Activated T-cell treated with anti-CD3 and anti-CD28 coated beads, Interleukin-2, amount 50 U/mL, for 24 hours (primary cell): ENCODE measurements around the gene KRT4.

Experiments used
- DNase-seq: peaks from one replicate; pipeline ENCODE4 v3.0.0-alpha.2; 2020
- H3K27ac Mint-ChIP-seq: 2 replicates; pipeline ENCODE4 v1.8.0; 2020; ENCODE audit warnings: mild to moderate bottlenecking, mixed read lengths
- H3K27me3 Mint-ChIP-seq: 2 replicates; pipeline ENCODE4 v1.8.0; 2020; ENCODE audit warnings: mixed read lengths
- H3K36me3 Mint-ChIP-seq: 2 replicates; pipeline ENCODE4 v1.8.0; 2020; ENCODE audit warnings: low read depth, mixed read lengths
- H3K4me1 Mint-ChIP-seq: 2 replicates; pipeline ENCODE4 v1.8.0; 2020; ENCODE audit warnings: low read depth, mixed read lengths
- H3K4me3 Mint-ChIP-seq: 2 replicates; pipeline ENCODE4 v1.8.0; 2020; ENCODE audit warnings: mild to moderate bottlenecking, moderate library complexity, mixed read lengths
- H3K9me3 Mint-ChIP-seq: 2 replicates; pipeline ENCODE4 v1.8.0; 2020; ENCODE audit warnings: mixed read lengths

Gene KRT4

DNA sequence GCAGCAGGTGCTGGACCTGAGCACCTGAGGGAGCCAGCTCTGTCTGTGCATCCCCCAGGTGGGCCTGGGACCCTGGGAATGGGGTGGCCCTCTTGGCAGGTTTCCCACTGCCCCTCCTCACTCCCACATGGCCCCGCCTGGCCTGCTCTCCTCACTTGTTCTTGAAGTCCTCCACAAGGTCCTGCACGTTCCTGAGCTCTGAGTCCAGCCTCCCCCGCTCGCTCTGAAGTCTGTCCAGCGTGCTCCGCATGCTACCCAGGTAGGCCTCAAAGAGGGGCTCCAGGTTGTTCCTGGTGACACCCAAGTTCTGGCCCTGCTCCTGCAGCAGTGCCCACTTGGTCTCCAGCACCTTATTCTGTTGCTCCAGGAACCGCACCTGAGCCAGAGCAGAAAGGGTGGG lies 17.3 kb upstream of the KRT4 start:
- H3K36me3 Mint-ChIP-seq: no peaks in the 10 kb centered on the region
- H3K27ac Mint-ChIP-seq: no peak overlapping the region
- H3K9me3 Mint-ChIP-seq: no peaks in the 10 kb centered on the region
- H3K27me3 Mint-ChIP-seq: no peaks in the 10 kb centered on the region
- H3K4me3 Mint-ChIP-seq: no peak overlapping the region
- H3K4me1 Mint-ChIP-seq: peaks cover 29% of the 10 kb centered on the region
- no peak for DNase-seq

DNA sequence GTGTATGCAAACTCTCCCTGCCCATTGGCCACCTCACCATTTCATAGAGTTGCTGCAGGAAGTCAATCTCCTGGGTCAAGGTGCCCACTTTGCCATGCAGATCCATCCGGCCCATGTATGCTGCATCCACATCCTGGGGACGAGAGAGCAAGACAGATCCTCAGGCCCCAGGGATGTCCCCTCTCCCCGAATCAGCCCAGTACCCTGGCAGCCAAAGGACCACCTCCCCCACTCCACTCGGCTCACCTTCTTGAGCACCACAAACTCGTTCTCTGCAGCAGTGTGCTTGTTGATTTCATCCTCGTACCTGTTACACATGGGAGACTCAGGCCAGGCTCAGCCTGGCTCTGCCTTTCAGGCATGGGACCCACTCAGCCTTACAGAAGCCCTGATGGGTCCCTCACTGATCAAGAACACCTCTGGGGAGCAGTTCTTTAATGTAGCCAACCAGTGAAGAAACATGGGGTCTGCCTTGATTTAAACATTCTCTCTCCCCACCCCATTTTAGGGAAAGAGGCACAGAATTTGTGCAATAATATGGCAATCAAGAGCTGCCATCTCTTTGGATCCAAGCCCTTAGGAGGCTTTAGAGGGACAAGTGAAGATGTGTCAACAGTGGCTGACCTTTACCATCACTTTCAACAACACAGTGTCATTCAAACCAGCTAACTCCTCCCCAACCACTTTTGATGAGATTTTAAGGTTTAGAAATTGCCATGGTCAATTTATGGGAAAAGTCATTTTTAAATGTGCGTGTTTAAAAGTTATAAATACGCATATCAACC lies 16.3 kb upstream of the KRT4 start:
- no peak overlapping the region for H3K4me3 Mint-ChIP-seq
- no peaks in the 10 kb centered on the region for H3K9me3 Mint-ChIP-seq
- H3K27ac Mint-ChIP-seq: no peak overlapping the region
- no peaks in the 10 kb centered on the region for H3K36me3 Mint-ChIP-seq
- no peak for DNase-seq
- peaks cover 18% of the 10 kb centered on the region for H3K4me1 Mint-ChIP-seq
- no peaks in the 10 kb centered on the region for H3K27me3 Mint-ChIP-seq

DNA sequence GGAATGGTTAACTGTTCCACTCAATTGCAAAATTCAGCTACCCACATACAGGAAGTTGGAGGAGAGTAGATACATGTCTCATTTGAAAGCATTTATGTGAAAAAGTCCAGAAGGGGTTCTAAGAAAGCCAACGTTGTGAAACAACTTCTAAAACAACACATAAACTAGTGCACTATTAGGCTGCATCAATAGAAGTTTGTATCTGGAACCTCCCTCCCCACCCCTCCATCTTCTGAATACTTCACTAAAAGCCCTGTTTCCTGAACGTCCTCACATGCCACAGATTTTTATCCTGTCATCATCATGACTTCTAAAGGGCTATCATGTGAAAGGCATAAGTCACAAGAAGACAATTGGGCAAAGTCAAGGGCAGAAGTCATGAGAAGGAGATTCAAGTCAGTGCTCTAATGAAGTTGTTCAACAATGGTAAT lies 14.7 kb upstream of the KRT4 start:
- DNase-seq: no peak
- no peak overlapping the region for H3K4me3 Mint-ChIP-seq
- peaks cover 12% of the 10 kb centered on the region for H3K4me1 Mint-ChIP-seq
- no peaks in the 10 kb centered on the region for H3K9me3 Mint-ChIP-seq
- H3K36me3 Mint-ChIP-seq: no peaks in the 10 kb centered on the region
- no peaks in the 10 kb centered on the region for H3K27me3 Mint-ChIP-seq
- H3K27ac Mint-ChIP-seq: no peak overlapping the region

DNA sequence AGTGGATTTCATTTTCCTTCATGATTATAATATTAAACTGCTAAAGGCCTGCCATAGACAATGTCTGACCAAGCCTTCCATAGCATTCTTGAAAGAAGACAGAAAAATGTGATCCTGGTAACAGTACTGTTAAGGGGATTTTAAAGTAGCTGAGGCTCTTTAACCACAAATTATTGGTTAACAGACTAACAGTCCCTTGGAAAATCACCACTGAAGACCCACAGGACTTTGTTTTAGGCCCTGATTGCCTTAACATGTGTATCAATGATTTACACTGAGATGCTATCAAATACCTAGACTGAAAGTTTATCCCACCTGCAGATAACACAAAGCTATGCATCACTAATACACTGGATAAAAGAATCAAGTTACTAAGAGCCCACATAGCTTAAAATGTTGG lies 14.2 kb upstream of the KRT4 start:
- no peak for DNase-seq
- Mint-ChIP-seq H3K4me1 (peaks cover 12% of the 10 kb centered on the region), H3K36me3 (no peaks in the 10 kb centered on the region), H3K27ac (no peak overlapping the region), H3K4me3 (no peak overlapping the region), H3K9me3 (no peaks in the 10 kb centered on the region), H3K27me3 (no peaks in the 10 kb centered on the region)

DNA sequence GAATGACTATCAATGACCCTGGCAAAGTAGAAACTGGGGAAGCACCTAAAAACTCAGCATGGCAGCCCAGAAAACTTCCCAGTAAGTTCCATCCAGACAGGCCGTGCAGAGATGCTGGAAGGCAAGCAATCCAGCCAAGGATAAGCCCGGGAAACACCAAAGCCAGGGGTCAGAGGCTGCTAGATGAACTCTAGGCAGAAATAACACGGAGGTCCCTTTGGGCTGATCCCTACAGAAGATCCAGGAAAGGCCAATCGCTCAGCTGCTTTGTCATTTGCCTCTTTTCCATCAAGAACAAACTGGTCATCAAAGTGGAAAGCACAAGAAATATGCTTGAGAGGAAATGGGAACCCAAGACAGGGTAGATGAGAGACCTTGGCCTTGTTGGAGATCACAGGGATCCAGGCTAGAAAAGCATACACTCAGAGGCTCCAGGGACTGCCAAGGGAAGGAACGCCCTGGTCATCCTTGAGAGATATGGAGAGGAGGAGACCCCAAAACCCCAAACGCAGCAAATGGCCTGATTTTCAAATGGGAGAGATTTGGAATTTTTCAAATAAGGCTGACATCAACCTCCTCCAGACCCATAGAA lies 13.7 kb upstream of the KRT4 start:
- no peaks in the 10 kb centered on the region for H3K36me3 Mint-ChIP-seq
- DNase-seq: no peak
- H3K27ac Mint-ChIP-seq: no peak overlapping the region
- H3K9me3 Mint-ChIP-seq: no peaks in the 10 kb centered on the region
- no peak overlapping the region for H3K4me3 Mint-ChIP-seq
- no peaks in the 10 kb centered on the region for H3K27me3 Mint-ChIP-seq
- peaks cover 12% of the 10 kb centered on the region for H3K4me1 Mint-ChIP-seq

DNA sequence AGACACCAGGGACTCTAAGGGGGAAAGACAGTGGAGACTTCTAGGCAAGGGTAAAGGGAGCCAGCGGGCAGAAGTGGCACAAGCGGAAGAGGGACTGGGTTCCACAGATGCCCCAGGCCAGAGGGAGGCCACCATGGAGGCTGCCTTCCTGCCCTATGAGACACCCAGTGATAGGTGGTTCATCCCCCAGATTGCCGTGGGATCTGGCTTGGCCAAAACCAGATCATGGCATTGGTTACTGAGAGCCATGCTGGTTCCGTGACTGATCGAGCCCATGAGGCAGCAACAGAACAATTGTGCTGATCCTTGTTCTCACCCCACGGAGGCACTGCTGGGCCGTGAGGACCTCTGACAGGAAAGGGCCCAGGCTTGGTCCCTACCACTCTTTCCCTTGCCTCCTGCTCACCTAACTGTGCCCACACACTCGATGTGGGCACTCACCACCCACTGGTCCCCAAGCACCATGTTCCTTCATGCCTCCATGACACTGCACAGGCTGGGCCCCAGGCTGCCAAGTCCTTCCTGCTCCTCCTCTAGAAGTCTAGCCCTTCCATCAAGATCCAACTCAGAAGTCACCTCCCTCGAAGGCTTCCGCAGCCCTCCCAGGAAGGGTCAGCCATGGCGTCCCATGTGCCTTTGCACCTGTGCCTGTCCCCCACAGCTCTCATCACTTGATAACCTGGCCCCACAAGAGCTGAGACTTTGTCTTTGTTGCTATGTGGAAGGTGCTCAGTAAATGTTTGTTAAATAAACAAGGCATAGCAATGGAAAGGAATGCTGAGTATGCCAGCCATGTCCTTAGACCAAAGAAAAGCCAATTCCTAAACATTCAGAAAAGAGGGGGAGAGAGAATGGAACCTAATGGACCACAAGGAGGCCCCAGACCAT lies 12.9 kb upstream of the KRT4 start:
- no peak overlapping the region for H3K27ac Mint-ChIP-seq
- no peaks in the 10 kb centered on the region for H3K9me3 Mint-ChIP-seq
- no peak for DNase-seq
- no peaks in the 10 kb centered on the region for H3K36me3 Mint-ChIP-seq
- H3K4me3 Mint-ChIP-seq: no peak overlapping the region
- no peaks in the 10 kb centered on the region for H3K27me3 Mint-ChIP-seq
- H3K4me1 Mint-ChIP-seq: peaks cover 12% of the 10 kb centered on the region

DNA sequence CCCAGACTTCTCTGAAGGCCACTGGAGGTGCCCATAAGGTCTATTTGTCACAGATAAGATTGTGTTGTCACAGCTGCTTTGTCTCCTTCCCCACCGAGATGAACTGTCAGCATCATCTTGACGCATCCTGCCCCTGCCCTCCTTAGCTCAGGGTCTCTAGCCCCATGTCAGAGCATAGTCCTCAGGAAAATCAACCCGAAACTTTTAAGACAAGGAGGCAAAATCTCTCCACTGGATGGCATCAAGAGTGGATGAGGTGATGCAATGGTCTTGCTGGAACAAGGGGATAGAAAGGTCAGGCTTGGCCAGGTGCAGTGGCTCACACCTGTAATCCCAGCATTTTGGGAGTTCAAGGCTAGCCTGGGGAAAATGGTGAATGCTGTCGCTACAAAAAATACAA lies 12.0 kb upstream of the KRT4 start:
- H3K27me3 Mint-ChIP-seq: no peaks in the 10 kb centered on the region
- no peaks in the 10 kb centered on the region for H3K36me3 Mint-ChIP-seq
- peaks cover 12% of the 10 kb centered on the region for H3K4me1 Mint-ChIP-seq
- no peak for DNase-seq
- no peaks in the 10 kb centered on the region for H3K9me3 Mint-ChIP-seq
- H3K27ac Mint-ChIP-seq: no peak overlapping the region
- H3K4me3 Mint-ChIP-seq: no peak overlapping the region

DNA sequence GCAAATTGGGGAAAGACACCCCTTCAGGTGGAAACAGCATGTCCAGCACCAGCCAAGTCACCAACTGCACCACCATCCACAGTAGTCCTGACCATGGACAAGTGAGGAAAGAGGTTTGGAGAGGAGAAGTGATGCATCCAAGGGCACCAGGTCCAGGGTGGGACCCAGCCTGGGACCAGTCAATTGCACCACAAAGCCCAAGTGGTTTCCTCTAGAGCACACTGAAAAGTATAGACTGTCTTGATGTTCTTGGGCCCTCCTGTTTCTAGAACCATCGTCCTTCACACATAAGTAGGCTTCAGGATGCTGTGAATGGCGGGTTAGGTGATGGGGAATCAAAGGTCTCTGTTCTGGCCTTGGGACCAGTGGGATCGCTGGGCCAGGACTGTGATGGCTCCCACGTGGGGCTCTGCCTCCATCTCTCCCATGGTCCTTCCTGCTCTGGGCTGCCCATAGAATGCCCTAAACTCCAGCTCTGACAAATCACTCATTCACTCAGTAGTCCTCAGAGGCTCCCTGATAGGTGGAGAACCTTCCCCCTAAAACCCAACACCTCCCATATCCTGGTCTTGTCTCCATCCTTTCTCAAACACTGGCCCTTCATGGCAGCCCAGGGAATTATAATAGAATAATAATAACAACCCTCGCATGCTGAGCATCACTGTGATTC lies 11.0 kb upstream of the KRT4 start:
- Mint-ChIP-seq H3K27ac (no peak overlapping the region), H3K27me3 (no peaks in the 10 kb centered on the region), H3K4me3 (no peak overlapping the region), H3K4me1 (peaks cover 12% of the 10 kb centered on the region), H3K9me3 (no peaks in the 10 kb centered on the region), H3K36me3 (no peaks in the 10 kb centered on the region)
- no peak for DNase-seq

DNA sequence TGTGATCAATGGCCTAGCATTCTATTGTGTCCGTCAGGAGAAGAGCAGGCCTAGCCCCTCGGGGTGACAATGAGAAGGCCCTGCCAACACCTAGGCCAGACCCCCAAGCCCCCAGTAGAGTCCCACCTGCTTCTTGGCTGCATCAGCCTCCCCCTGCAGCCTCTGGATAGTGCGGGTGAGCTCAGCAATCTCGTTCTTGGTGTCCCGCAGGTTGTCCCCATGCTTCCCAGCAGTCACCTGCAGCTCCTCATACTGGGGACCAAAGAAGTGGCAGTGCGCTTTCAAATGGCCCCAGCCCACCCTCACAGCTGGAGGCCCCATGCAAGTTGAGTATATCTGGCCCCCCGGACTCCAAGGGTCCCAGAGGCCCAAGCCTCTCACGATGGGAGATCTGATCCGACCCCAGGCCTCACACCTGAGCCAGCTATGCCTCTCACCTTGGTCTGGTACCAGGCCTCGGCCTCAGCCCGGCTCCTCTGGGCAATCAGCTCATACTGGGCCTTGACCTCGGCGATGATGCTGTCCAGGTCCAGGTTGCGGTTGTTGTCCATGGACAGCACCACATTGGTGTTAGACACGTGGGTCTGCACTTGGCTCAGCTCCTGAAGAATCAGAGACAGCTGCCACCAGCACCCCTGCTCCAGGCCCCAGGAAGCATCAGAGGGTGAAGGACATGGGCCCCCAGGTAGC lies 10.0 kb upstream of the KRT4 start:
- no peak for DNase-seq
- Mint-ChIP-seq H3K36me3 (no peaks in the 10 kb centered on the region), H3K9me3 (no peaks in the 10 kb centered on the region), H3K4me1 (peaks cover 9% of the 10 kb centered on the region), H3K4me3 (no peak overlapping the region), H3K27ac (no peak overlapping the region), H3K27me3 (no peaks in the 10 kb centered on the region)

DNA sequence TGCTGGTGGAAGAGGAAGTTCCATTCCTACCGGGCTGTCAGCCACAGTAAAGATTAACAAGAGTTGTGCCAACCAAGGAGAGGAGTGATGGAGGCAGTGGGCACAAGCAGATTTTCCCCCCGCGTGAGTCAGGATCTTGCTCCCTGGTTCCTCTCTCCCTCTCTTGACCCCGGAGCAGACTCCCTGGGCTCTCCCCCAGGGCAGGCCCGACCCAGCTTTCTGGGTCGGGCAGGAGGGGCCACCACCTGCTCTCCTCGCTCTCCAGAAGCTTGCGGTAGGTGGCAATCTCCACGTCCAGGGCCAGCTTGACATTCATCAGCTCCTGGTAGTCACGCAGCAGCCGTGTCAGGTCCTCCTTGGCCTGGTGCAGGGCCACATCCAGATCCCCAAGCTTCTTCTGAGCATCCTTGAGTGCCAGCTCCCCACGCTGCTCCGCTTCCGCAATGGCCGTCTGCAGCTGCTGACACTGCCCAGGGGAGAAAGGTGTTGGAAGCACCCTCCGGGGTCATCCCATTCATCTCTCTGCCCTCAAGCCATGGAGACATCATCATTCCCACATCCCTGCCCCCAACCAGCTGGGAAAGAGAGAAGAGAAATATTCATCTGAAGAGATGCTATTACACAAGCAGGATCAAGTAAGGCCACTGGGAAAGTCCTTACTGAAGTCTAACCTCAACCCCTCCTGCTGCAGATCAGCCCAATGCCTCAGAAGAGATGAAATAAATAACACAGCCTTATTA lies 9.0 kb upstream of the KRT4 start:
- Mint-ChIP-seq H3K4me1 (peaks cover 5% of the 10 kb centered on the region), H3K4me3 (no peak overlapping the region), H3K27ac (no peak overlapping the region), H3K36me3 (no peaks in the 10 kb centered on the region), H3K9me3 (no peaks in the 10 kb centered on the region), H3K27me3 (no peaks in the 10 kb centered on the region)
- no peak for DNase-seq

DNA sequence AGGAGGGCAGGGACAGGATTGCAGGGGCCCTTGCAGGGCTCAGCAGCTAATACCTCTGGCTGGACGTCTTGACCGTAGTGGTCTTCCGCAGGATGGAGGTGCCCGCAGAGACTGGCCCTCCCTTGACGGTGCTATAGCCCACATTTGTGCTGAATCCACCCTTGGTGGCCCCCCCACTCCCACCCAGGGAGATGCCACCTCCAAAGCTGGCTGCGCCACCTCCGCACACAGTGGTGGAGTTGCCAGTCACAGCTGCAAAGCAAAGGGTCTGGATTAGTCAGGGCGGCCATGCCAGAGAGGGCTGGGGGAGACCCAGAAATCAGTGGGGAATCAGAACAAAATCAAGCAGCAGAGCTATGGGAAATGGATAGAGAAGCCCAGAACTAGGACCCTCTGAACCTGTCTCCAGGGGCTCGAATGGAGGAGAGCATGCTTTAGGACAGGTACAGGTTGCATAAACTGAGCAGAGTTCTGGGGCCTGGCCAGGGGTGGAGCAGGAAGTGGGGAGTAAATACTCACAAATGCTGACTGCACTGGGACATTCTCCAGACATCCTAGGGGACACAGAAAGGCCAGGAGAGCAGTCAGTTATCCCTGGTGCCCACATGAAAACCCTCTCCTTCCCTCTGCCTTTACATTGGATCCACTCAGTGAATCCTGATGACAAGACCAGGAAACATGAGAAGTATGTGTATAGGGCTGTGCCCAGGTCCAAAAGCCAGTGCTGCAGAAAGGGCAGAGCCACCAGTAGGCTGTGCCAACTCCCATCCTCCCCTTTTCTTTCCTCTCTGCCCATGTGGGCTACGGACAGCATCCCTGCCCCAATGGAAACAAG lies 8.1 kb upstream of the KRT4 start:
- H3K9me3 Mint-ChIP-seq: no peaks in the 10 kb centered on the region
- no peaks in the 10 kb centered on the region for H3K36me3 Mint-ChIP-seq
- no peak overlapping the region for H3K27ac Mint-ChIP-seq
- H3K4me3 Mint-ChIP-seq: no peak overlapping the region
- H3K27me3 Mint-ChIP-seq: no peaks in the 10 kb centered on the region
- peaks cover 12% of the 10 kb centered on the region for H3K4me1 Mint-ChIP-seq
- DNase-seq: no peak

DNA sequence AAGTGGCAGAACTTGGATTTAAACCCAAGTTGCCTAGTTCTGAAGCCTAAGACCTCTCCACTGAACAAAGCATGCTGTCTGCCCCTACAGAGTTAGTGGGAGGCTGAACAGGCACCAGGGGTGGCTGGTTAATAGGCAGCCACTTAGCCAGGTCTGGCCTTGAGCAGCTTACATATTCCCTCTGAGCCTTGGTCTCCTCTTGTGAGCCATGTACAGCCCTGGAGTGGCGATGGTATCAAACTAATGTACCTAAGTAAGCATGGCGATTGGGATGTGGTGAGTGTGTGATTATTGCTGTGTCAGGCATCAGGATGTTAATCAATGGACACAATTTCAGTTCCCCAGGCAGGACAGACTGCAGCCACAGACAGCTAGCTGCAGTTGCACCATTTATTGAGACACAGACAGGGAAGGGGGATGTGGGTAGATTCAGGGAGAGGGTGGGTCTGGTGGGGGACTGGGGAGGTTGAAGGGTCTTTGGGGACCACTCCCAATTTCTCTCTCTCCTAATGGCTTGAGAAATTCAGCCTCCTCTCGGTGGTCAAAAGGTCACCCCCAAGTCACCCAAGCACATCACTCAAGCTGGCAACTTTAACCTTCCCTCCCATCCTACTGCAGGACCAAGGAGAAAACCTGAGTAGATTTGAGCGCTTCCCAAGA lies 7.3 kb upstream of the KRT4 start:
- Mint-ChIP-seq H3K4me3 (no peak overlapping the region), H3K4me1 (peaks cover 12% of the 10 kb centered on the region), H3K27ac (no peak overlapping the region), H3K36me3 (no peaks in the 10 kb centered on the region), H3K9me3 (no peaks in the 10 kb centered on the region), H3K27me3 (no peaks in the 10 kb centered on the region)
- DNase-seq: no peak
